GM12878 (cell line): ENCODE results near the gene VARS1.

Source experiments
- CHD1 ChIP-seq: IDR thresholded peaks from 2 replicates; pipeline ENCODE4 v1.6.1; 2012; ENCODE audit warnings: low read depth, low read length, improper control_type of control experiment
- CREB1 ChIP-seq: IDR thresholded peaks from 2 replicates; pipeline ENCODE4 v1.6.1; 2012; ENCODE audit warnings: low read depth, mild to moderate bottlenecking, inconsistent platforms
- FOXM1 ChIP-seq: IDR thresholded peaks from 2 replicates; pipeline ENCODE4 v1.6.1; 2012; ENCODE audit warnings: low read depth, mild to moderate bottlenecking, inconsistent platforms, low read length, moderate library complexity
- POLR2A ChIP-seq: IDR thresholded peaks from 2 replicates; pipeline ENCODE4 v1.6.1; 2011; ENCODE audit warnings: low read depth, mild to moderate bottlenecking, low read length
- RFX5 ChIP-seq: IDR thresholded peaks from 2 replicates; pipeline ENCODE4 v1.6.1; 2011; ENCODE audit warnings: low read depth, low read length, improper control_type of control experiment

DNA sequence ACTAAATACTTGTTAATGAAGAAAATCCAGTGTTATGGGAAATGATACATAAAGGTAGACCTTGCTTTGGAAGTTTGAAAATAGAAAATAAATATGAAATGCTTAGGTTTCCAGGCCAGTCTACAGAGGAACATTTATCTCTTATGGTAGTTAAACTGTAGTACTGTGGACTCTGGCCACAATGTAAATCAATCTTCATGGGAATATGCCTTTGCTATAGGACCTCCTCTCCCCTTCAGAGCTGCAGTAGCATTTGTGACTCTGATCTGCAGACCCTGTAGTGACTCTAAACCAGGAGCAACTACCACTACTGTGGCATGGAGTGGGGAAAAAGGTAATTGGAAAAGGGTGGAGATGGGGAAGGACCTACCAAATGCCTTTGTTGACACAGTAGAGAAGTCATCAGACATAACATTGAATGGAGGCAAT is 24.3 kb upstream of the VARS1 start:
- TF ChIP-seq RFX5 (no peak), POLR2A (no peak), CREB1 (no peak), CHD1 (no peak), FOXM1 (no peak)
